ENCODE results near the gene DISP1. TPM values are rescaled to one million over a fixed set of nuclear protein-coding genes. Genes with fewer than 3 reads are reported as not detected.
A peak's percentile ranks its signal among the peaks of the same experiment; 100 is the strongest.

DISP1 gene
- polyA plus RNA-seq, 5 donors: 17.1 to 22.9 (median 19.6) TPM

DNA sequence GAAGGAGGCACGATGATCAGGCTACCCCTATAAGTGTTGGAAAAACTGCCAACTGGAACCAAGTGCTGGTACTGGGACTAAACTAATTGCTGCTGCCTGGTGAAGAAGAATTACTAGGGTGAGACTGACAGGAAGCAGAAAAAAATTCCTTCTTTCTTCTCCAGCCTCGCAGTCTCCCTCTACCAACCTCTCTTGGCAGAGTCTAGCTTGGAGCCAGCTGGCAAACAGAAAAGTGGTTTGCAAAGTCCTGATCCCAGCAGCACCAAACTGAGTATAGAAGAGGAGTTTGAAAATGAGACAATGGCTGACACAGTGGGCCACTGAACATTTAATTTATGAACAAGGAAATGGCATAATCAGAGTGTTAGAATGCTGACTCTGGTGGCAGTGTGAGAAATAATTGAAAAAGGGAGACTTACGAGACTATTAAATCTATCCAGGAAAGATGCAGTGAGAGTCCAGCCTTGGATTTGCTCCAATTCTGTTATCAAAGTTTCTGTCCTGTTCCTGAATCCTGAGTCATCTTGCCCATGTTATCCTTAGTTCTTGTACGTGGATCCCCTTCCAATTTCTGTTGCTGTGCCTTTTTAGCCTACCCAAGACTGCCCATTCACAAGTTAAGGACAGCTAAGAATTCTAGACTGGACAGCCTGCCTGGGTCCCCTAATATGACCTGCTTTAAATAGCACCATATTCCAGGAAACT lies 23.7 kb upstream of the DISP1 start:
- DNase-seq: no peak

DNA sequence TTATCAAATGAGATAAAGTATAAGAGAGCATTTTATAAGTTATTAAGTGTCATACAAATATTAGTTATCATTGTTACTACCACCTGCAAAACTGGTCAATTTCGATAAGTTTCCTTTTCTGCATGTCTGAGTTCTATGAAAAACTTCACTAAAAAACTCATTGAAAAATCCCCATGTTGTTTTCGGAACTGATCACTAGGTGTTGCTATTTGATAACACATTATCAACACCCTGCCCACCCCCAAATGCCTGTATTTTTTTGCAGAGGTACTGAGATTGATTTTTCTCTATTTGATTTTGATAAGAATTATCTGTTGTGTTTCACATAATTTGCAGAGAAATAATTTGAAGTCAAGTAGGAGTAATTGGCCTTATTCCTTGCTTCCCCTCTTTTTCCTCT lies 22.1 kb upstream of the DISP1 start:
- DNase-seq: no peak

GRCh38 chr1:222794656-222795474 lies 20.0 kb upstream of the DISP1 start:
- DNase-seq: no peak

- DNase-seq: no peak
These were observed 16.7 kb upstream of the DISP1 start for GRCh38 chr1:222798116-222798515.

- no peak for DNase-seq
These were observed 15.9 kb upstream of the DISP1 start for GRCh38 chr1:222798975-222799374.

DNA sequence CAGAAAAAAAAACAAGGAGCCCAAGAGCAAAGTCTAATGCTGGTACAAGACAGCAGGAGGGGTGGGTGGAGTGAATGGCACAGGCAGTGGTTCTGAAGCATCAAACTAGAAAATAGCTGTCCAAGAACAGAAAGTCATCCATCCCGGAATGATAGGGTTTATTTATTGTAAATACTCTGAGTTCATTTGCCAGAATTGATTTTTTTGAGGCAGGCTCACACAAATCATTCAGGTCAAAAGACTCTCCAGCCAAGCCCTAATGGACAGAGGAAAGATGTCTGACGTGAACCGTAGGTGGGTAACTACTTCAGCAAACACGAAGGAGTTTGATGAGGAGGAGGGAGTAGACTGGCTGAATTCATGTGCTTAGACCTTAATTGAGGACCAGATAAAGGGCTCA lies 13.8 kb upstream of the DISP1 start:
- no peak for DNase-seq

DNA sequence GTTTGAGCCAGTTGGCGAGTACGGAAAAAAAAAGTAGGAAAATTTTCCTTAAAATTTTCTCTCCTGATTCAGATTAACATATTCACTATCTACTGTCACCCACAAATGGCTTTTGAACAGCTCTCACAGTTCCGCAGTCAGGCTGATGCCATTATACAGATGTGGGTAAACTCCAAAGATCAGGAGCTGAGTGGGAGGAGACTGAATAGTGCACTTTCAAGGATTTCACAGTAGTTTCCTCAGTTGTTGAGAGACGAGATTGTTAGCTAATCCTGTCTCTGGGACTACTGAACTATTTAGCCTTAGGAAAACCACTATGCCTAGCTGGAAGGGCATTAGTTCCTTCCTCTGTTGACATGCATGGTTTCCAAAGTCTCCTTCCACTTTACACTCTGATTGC lies 3.2 kb upstream of the DISP1 start:
- DNase-seq: no peak

- DNase-seq: no peak
These were observed 838 bp upstream of the DISP1 start for GRCh38 chr1:222813866-222814535.

DNA sequence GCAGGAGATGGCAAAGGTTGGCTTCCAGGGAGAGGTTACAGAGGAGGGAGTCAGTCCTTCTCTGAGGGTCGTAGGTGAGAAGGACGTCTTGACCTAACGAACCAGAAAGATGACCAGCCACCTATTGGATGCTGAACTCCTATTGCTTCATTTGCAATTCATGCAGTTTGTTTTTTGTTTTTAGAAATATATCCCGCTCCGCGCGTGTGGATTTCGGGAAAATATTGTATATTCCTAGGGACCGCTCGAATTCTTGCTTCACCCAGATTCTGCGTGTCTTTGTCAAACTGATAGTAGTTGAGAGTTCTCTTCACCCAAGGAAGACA lies 564 bp downstream of the DISP1 start:
- no peak for DNase-seq

- peak in 1 of 2 donors; percentile 32 for DNase-seq
These were observed 2.7 kb downstream of the DISP1 start for GRCh38 chr1:222817529-222817928.

DNA sequence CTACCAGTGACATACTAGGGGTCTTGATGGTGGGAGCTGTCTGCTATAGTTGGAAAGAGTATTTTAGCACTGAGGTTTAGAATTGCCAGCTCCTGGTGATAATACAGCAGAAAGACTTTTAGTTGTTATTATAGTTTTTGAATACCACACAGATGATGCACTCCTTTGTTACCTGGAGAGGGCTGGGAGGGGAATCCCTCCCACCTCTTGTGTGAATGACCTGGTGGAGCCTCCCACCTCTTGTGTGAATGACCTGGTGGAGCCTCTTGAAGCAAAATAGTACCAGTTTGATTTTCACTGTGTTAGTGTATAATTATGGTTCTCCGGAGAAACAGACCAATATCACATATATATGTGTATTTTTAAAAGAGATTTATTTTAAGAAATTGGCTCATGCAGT lies 3.3 kb downstream of the DISP1 start:
- DNase-seq: no peak

DNA sequence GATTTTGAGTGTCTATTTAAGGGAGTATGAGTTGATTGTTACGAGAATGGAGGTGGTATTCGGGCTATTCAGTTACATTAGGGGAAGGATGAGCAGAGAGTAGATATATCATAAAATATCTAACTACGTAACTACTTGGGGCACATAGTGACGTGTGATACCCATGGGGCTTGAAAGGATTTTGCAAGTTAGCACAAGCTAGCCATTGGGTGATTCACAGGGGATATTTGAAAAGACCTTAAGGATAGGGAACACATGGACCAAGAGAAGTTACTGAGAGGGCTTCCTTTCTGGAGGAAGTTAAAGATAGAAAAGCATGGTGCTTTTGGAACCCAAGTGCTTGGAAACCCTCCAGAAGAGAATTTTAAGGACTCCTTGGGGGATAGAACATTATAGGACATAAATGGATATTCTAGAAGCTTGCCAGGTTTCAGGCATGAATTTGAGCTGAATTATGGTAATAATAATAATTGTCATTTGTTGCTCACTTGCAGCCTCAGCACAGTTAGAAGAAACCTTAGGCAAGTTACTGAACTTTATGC lies 5.4 kb downstream of the DISP1 start:
- no peak for DNase-seq

DNA sequence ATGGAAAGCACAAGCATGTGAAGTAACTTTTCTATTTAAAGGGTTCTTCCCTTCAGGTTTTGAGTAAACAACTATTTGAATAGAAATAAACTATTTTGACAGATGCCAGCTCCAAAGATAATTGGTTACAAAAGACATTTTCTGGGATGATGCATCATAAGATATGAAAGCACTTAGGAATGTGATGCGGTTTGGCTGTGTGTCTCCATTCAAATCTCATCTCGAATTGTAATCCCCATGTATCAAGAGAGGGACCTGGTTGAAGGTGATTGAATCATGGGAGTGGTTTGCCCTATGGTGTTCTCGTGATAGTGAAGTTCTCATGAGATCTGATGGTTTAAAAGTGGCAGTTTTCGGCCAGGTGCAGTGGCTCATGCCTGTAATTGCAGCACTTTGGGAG lies 6.4 kb downstream of the DISP1 start:
- no peak for DNase-seq

DNA sequence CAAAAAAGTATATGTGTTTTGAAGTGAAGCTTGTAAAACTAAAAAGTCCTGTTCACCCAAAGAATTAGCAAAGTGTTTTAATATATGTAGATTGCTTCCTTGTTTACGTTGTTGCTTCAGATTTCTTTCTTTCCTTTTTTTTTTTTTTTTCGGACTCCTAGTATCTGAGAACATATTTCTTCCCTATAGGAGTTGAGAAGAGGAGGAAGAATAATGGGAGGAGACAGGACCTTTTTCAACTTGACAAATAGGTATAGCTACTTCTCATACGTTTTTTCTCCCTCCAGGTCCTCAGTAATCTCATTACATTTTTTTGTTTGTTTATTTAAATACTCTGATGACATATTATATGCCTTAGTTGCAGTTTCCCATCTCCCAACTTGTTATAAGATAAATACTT lies 8.9 kb downstream of the DISP1 start:
- no peak for DNase-seq

DNA sequence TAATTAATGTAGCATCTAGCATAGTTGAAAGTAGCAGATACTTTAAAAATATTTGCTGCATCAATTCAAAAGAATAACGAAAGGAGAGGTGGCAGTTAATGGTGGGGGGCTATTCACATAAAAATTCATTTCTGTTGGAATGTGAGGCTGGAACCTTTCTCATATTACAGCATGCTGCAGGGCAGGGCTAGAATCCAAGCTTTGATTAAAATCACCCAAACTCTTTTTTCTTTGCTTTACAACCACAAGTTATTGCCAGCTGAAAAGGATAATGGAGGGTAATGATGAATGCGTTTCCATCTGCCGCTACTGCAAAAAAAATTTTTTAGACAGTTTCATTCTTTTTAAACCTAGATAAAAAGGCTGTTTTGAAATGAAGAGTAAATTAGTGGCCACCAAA lies 9.8 kb downstream of the DISP1 start:
- no peak for DNase-seq

DNA sequence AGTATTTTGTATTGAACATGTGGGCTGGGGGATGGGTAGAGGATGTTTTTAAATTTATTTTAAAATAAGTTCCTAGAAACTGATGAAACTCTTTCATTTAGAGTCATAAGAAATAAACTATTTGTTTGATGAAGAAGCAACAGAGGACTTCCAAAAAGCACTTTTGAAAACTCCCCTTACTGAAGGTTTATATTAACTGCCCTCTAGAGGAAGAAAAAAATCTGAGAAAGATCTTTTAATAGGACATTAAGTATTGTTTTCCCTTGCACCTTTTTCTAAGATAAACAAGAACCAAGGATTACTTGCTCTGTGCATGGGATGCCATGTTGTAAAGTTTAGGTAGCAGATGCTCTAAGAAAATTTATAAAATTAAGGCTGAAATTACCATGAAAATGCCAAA lies 14.1 kb downstream of the DISP1 start:
- no peak for DNase-seq

DNA sequence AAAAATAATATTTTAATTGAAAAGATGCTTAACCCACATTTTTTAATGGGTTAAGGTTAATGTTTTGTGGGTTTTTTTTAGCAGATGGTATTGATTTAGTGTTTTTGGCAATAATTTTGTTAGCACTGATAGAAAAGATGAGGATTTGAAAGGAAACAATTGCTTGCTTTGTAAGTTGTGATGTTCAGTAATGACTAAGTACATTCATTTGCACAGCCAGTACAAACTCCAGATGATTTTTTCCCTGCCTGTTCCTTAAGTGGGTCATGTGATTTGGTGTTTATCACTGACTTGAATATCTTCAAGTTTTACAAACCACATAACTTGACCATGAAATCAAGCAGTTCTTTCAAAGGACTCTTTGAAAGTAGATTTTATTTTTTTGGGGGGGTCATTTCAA lies 15.0 kb downstream of the DISP1 start:
- DNase-seq: no peak

- DNase-seq: no peak
These were observed 18.6 kb downstream of the DISP1 start for GRCh38 chr1:222833356-222833876.

- DNase-seq: no peak
These were observed 28.9 kb downstream of the DISP1 start for GRCh38 chr1:222843469-222844410.

DNA sequence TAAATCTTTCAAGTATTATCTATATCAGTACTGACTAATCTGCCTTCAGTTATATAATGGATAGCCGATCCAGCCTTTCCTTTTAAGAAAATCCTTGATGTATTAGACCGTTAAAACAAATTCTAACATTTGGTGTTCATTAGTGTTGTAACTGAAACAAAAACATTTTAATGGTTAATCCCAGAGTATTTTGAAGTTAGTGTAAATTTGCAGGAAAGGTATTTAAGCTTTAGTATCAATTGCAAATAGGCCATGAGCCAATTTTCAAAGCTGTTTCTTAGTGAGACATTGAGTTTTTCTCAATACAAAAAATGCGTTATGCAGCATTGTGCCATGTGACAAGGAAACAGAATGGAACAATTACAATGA lies 29.6 kb downstream of the DISP1 start:
- DNase-seq: no peak

GRCh38 chr1:222845763-222846162 lies 30.9 kb downstream of the DISP1 start:
- DNase-seq: no peak

Data from right lung (tissue), 5 donors.